SK-N-SH treated with all-trans-retinoic acid at 6 μM for 48 hours (cell line): Measurements from ENCODE around the gene WAPL.

Experiments used
- BACH2 ChIP-seq: fragments of 250-450 bp; sonication (Bioruptor Pico); IDR thresholded peaks from 2 replicates; pipeline ENCODE4 v1.9.0; 2021; ENCODE audit warnings: mild to moderate bottlenecking, borderline replicate concordance
- TCF4 ChIP-seq: fragments of 250-450 bp; sonication (Bioruptor Pico); IDR thresholded peaks from 2 replicates; pipeline ENCODE4 v1.8.0; 2021; ENCODE audit warnings: mild to moderate bottlenecking, moderate library complexity, borderline replicate concordance

- no peak for TF ChIP-seq TCF4
- no peak for TF ChIP-seq BACH2
Observed at GRCh38 chr10:86520871-86521677, 518 bp downstream of the WAPL start.
